ENCODE data around the gene MAST2. TPM values are rescaled to one million over a fixed set of nuclear protein-coding genes. Genes with fewer than 3 reads are reported as not detected.
A peak's percentile ranks its signal among the peaks of the same experiment; 100 is the strongest.
"Not testable (repeated sequence)": the region's sequence is repeated elsewhere in the genome, so short reads cannot be mapped to it uniquely, and the experiment has no call there.

Gene MAST2
- total RNA-seq, 1 donor, result 24.2 TPM

- H3K9me3 ChIP-seq (ENCODE audit: low read depth, low read length), result no peaks in the 10 kb centered on the region
- no peaks in the 10 kb centered on the region for H3K27me3 ChIP-seq (ENCODE audit: insufficient read depth, low read length)
- H3K79me2 ChIP-seq (ENCODE audit: insufficient read depth, low read length), result peaks cover 20% of the 10 kb centered on the region
- no peaks in the 10 kb centered on the region for H3K36me3 ChIP-seq (ENCODE audit: insufficient read depth, low read length)
- DNase-seq (ENCODE audit: insufficient read length, low spot score, missing footprints), result no peak
- H3K4me2 ChIP-seq (ENCODE audit: insufficient read depth, low read length), result no peak overlapping the region
- peaks cover 12% of the 10 kb centered on the region for H3K4me1 ChIP-seq (ENCODE audit: insufficient read depth, low read length)
- H4K20me1 ChIP-seq (ENCODE audit: insufficient read depth, low read length), result no peaks in the 10 kb centered on the region
- H2AFZ ChIP-seq (ENCODE audit: low read length), result no peak overlapping the region
- no peak overlapping the region for H3K4me3 ChIP-seq (ENCODE audit: insufficient read depth, low read length)
- TF ChIP-seq CTCF (IDR thresholded peaks at IDR 0.05; ENCODE audit: extremely low read depth, low read depth, low read length), result no peak
- H3K27ac ChIP-seq (ENCODE audit: low read depth, low read length), result no peak overlapping the region
Observed at GRCh38 chr1:45840704-45841103, 37.3 kb downstream of the MAST2 start.

- Histone ChIP-seq H3K4me2 (ENCODE audit: insufficient read depth, low read length) (peak overlapping the region; percentile 2), H3K9me3 (ENCODE audit: low read depth, low read length) (no peaks in the 10 kb centered on the region), H3K79me2 (ENCODE audit: insufficient read depth, low read length) (peaks cover 15% of the 10 kb centered on the region), H3K36me3 (ENCODE audit: insufficient read depth, low read length) (no peaks in the 10 kb centered on the region), H4K20me1 (ENCODE audit: insufficient read depth, low read length) (no peaks in the 10 kb centered on the region), H3K4me1 (ENCODE audit: insufficient read depth, low read length) (peaks cover 17% of the 10 kb centered on the region), H3K4me3 (ENCODE audit: insufficient read depth, low read length) (no peak overlapping the region), H3K27ac (ENCODE audit: low read depth, low read length) (no peak overlapping the region), H3K27me3 (ENCODE audit: insufficient read depth, low read length) (no peaks in the 10 kb centered on the region), H2AFZ (ENCODE audit: low read length) (no peak overlapping the region)
- no peak for TF ChIP-seq CTCF (IDR thresholded peaks at IDR 0.05; ENCODE audit: extremely low read depth, low read depth, low read length)
- no peak for DNase-seq (ENCODE audit: insufficient read length, low spot score, missing footprints)
Observed at GRCh38 chr1:45842786-45843185, 39.4 kb downstream of the MAST2 start.

GRCh38 chr1:45843474-45843905, 40.1 kb downstream of the MAST2 start:
- no peaks in the 10 kb centered on the region for H3K27me3 ChIP-seq (ENCODE audit: insufficient read depth, low read length)
- peaks cover 22% of the 10 kb centered on the region for H3K79me2 ChIP-seq (ENCODE audit: insufficient read depth, low read length)

GRCh38 chr1:45844000-45844399, 40.6 kb downstream of the MAST2 start:
- DNase-seq (ENCODE audit: insufficient read length, low spot score, missing footprints); H3K4me3 ChIP-seq (ENCODE audit: insufficient read depth, low read length); H2AFZ ChIP-seq (ENCODE audit: low read length); H4K20me1 ChIP-seq (ENCODE audit: insufficient read depth, low read length); H3K27me3 ChIP-seq (ENCODE audit: insufficient read depth, low read length); H3K4me2 ChIP-seq (ENCODE audit: insufficient read depth, low read length); H3K9me3 ChIP-seq (ENCODE audit: low read depth, low read length); H3K27ac ChIP-seq (ENCODE audit: low read depth, low read length); H3K36me3 ChIP-seq (ENCODE audit: insufficient read depth, low read length): not testable (repeated sequence)
- H3K4me1 ChIP-seq (ENCODE audit: insufficient read depth, low read length), result peaks cover 17% of the 10 kb centered on the region
- H3K79me2 ChIP-seq (ENCODE audit: insufficient read depth, low read length), result peaks cover 27% of the 10 kb centered on the region

More at GRCh38 chr1:45843474-45843905, 40.1 kb downstream of the MAST2 start:
- TF ChIP-seq CTCF (IDR thresholded peaks at IDR 0.05; ENCODE audit: extremely low read depth, low read depth, low read length), result peak; percentile 40
- no peak overlapping the region for H3K4me3 ChIP-seq (ENCODE audit: insufficient read depth, low read length)
- H3K9me3 ChIP-seq (ENCODE audit: low read depth, low read length), result no peaks in the 10 kb centered on the region
- DNase-seq (ENCODE audit: insufficient read length, low spot score, missing footprints), result no peak
- H2AFZ ChIP-seq (ENCODE audit: low read length), result no peak overlapping the region
- peaks cover 17% of the 10 kb centered on the region for H3K4me1 ChIP-seq (ENCODE audit: insufficient read depth, low read length)
- no peaks in the 10 kb centered on the region for H3K36me3 ChIP-seq (ENCODE audit: insufficient read depth, low read length)
- H3K4me2 ChIP-seq (ENCODE audit: insufficient read depth, low read length), result peak overlapping the region; percentile 2
- no peaks in the 10 kb centered on the region for H4K20me1 ChIP-seq (ENCODE audit: insufficient read depth, low read length)
- no peak overlapping the region for H3K27ac ChIP-seq (ENCODE audit: low read depth, low read length)
